ENCODE data around the gene ZC3H15.
A peak's percentile ranks its signal among the peaks of the same experiment; 100 is the strongest.
"Not testable (repeated sequence)": the region's sequence is repeated elsewhere in the genome, so short reads cannot be mapped to it uniquely, and the experiment has no call there.

The ZC3H15 gene

GRCh38 chr2:186466743-186467142 is 19.3 kb upstream of the ZC3H15 start:
- DNase-seq (ENCODE audit: low read depth) = no peak
- no peak for TF ChIP-seq POLR2A (IDR thresholded peaks at IDR 0.05; ENCODE audit: extremely low read depth, insufficient read length)
- no peak for TF ChIP-seq MYC (IDR thresholded peaks at IDR 0.05; ENCODE audit: low read depth, low read length)
- no peak for TF ChIP-seq CTCF (IDR thresholded peaks at IDR 0.05; ENCODE audit: low read depth, low read length)
- TF ChIP-seq MAX (IDR thresholded peaks at IDR 0.05; ENCODE audit: low read depth, low read length) = no peak
- no peak overlapping the region for H3K4me3 ChIP-seq (ENCODE audit: low read depth, low read length)

- TF ChIP-seq CTCF (IDR thresholded peaks at IDR 0.05; ENCODE audit: low read depth, low read length) = no peak
- TF ChIP-seq MAX (IDR thresholded peaks at IDR 0.05; ENCODE audit: low read depth, low read length) = no peak
- no peak for TF ChIP-seq MYC (IDR thresholded peaks at IDR 0.05; ENCODE audit: low read depth, low read length)
- no peak for TF ChIP-seq POLR2A (IDR thresholded peaks at IDR 0.05; ENCODE audit: extremely low read depth, insufficient read length)
- no peak overlapping the region for H3K4me3 ChIP-seq (ENCODE audit: low read depth, low read length)
- no peak for DNase-seq (ENCODE audit: low read depth)
Measured at GRCh38 chr2:186467421-186467820, 18.6 kb upstream of the ZC3H15 start.

GRCh38 chr2:186472722-186473493 is 13.2 kb upstream of the ZC3H15 start:
- not testable (repeated sequence) for H3K4me3 ChIP-seq (ENCODE audit: low read depth, low read length)

GRCh38 chr2:186474239-186474638 is 11.8 kb upstream of the ZC3H15 start:
- not testable (repeated sequence) for DNase-seq (ENCODE audit: low read depth); H3K4me3 ChIP-seq (ENCODE audit: low read depth, low read length)

More at GRCh38 chr2:186472722-186473493, 13.2 kb upstream of the ZC3H15 start:
- not testable (repeated sequence) for DNase-seq (ENCODE audit: low read depth)

- peak; percentile 37 for DNase-seq (ENCODE audit: low read depth)
- no peak overlapping the region for H3K4me3 ChIP-seq (ENCODE audit: low read depth, low read length)
- TF ChIP-seq CTCF (IDR thresholded peaks at IDR 0.05; ENCODE audit: low read depth, low read length) (no peak), MAX (IDR thresholded peaks at IDR 0.05; ENCODE audit: low read depth, low read length) (no peak), MYC (IDR thresholded peaks at IDR 0.05; ENCODE audit: low read depth, low read length) (no peak), POLR2A (IDR thresholded peaks at IDR 0.05; ENCODE audit: extremely low read depth, insufficient read length) (no peak)
Measured at GRCh38 chr2:186477790-186478189, 8.3 kb upstream of the ZC3H15 start.

- TF ChIP-seq MAX (IDR thresholded peaks at IDR 0.05; ENCODE audit: low read depth, low read length) (no peak), MYC (IDR thresholded peaks at IDR 0.05; ENCODE audit: low read depth, low read length) (no peak), POLR2A (IDR thresholded peaks at IDR 0.05; ENCODE audit: extremely low read depth, insufficient read length) (no peak), CTCF (IDR thresholded peaks at IDR 0.05; ENCODE audit: low read depth, low read length) (no peak)
Measured at GRCh38 chr2:186480991-186481390, 5.1 kb upstream of the ZC3H15 start.

More at GRCh38 chr2:186480991-186481390, 5.1 kb upstream of the ZC3H15 start:
- H3K4me3 ChIP-seq (ENCODE audit: low read depth, low read length) = no peak overlapping the region
- DNase-seq (ENCODE audit: low read depth) = no peak

All from NB4 (cell line).